ENCODE results near the gene TPPP2. TPM values are rescaled to one million over a fixed set of nuclear protein-coding genes. Genes with fewer than 3 reads are reported as not detected.
A peak's percentile ranks its signal among the peaks of the same experiment; 100 is the strongest.

The TPPP2 gene
- total RNA-seq, 2 experiments from 2014 or later = not detected

GRCh38 chr14:21068521-21069387, 38.7 kb downstream of the TPPP2 start:
- peak; percentile 47 for TF ChIP-seq CTCF (IDR thresholded peaks at IDR 0.05)
- ATAC-seq (ENCODE audit: poor library complexity) = peak; percentile 58
- CTCF ChIA-PET = interaction anchor here (0.7 to 3.5 kb wide), 15 partner anchors 15 to 67 kb away, joined by 3 to 66 read pairs (median 4); partner anchors contain the start of gene TMEM253

DNA sequence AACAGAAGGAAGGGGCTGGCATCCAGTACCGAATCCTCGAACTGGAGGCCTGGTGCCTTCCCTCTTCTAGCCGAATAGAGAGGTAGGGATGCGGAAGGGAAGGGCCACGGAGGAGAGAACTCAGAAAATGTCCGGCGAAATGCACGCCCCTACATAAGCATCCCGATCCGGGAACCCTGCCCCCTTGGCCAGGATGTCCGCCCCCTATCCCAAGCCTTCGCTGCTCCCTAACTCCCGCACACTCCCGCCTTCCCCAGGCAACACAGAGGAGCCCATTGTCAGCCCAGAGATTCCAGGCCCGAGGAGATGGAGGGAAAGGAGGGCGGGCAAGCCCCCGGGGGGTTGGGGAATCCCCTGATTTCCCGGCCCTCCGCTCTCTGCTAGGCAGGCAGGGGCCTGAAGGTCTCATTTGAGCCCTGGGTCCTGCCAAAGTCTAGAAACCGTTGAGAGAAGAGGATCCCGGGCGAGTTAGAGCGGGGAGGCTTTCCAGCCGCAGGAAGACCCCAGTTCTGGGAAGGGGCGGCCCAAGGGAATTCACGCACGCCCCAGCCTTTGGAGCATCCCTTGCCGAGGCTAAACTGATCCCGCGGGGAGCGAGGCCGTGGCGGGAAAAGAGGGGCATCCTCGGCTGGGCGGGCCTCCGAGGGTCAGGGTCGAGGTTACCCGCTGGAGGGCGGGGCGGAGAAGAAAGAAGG, 39.5 kb downstream of the TPPP2 start:
- H3K36me3 Mint-ChIP-seq (ENCODE audit: low read depth) = no peaks in the 10 kb centered on the region
- peak in 3 of 14 experiments; percentile 24 to 69 (median 68) for DNase-seq
- peak overlapping the region; percentile 51 for H3K4me3 ChIP-seq (ENCODE audit: low read length)
- no peak overlapping the region for H3K27ac Mint-ChIP-seq
- peaks cover 37% of the 10 kb centered on the region for H3K4me1 ChIP-seq (ENCODE audit: insufficient read depth, low read length)
- no peak overlapping the region for H3K27ac ChIP-seq (ENCODE audit: low read depth in 1 of 2, low read length in 2 of 2)
- peaks cover 44 to 62% of the 10 kb centered on the region in 2 experiments for H3K27me3 ChIP-seq (ENCODE audit: control insufficient read depth in 1 of 2, insufficient read depth in 2 of 2, low read length in 2 of 2)
- ChIA-PET POLR2A (interaction anchor here (1.5 to 3.6 kb wide), 7 partner anchors 18 to 55 kb away, joined by 5 to 37 read pairs (median 8); no protein-coding TSS in a partner anchor), CTCF (interaction anchor here (1.5 to 3.5 kb wide), 4 partner anchors 19 to 54 kb away, joined by 5 to 63 read pairs (median 36); no protein-coding TSS in a partner anchor)
- intact Hi-C loops (cut with DNase I, micrococcal nuclease) = no loop called here
- H3K36me3 ChIP-seq (ENCODE audit: insufficient read depth, low read length) = no peaks in the 10 kb centered on the region
- peaks cover 37% of the 10 kb centered on the region for H3K4me1 Mint-ChIP-seq (ENCODE audit: low read depth)
- peak overlapping the region; percentile 80 for H3K4me3 Mint-ChIP-seq
- H3K9me3 Mint-ChIP-seq = no peaks in the 10 kb centered on the region
- no peak for TF ChIP-seq CTCF (IDR thresholded peaks at IDR 0.05)
- no peak for ATAC-seq (ENCODE audit: poor library complexity)
- peaks cover 85% of the 10 kb centered on the region for H3K27me3 Mint-ChIP-seq
- peaks cover 0 to 13% of the 10 kb centered on the region in 2 experiments for H3K9me3 ChIP-seq (ENCODE audit: control insufficient read depth in 1 of 2, insufficient read depth in 1 of 2, low read length in 2 of 2)

More at GRCh38 chr14:21068521-21069387, 38.7 kb downstream of the TPPP2 start:
- no peaks in the 10 kb centered on the region for H3K9me3 Mint-ChIP-seq
- peaks cover 37% of the 10 kb centered on the region for H3K4me1 ChIP-seq (ENCODE audit: insufficient read depth, low read length)
- H3K4me3 Mint-ChIP-seq = peak overlapping the region; percentile 80
- peak overlapping the region; percentile 51 for H3K4me3 ChIP-seq (ENCODE audit: low read length)
- POLR2A ChIA-PET = interaction anchor here (1.5 to 3.6 kb wide), 4 partner anchors 19 to 54 kb away, joined by 5 to 37 read pairs (median 6); no protein-coding TSS in a partner anchor
- H3K27me3 Mint-ChIP-seq = peaks cover 89% of the 10 kb centered on the region
- H3K27ac ChIP-seq (ENCODE audit: low read depth in 1 of 2, low read length in 2 of 2) = no peak overlapping the region
- H3K27me3 ChIP-seq (ENCODE audit: control insufficient read depth in 1 of 2, insufficient read depth in 2 of 2, low read length in 2 of 2) = peaks cover 44 to 65% of the 10 kb centered on the region in 2 experiments
- H3K36me3 Mint-ChIP-seq (ENCODE audit: low read depth) = no peaks in the 10 kb centered on the region
- H3K9me3 ChIP-seq (ENCODE audit: control insufficient read depth in 1 of 2, insufficient read depth in 1 of 2, low read length in 2 of 2) = peaks cover 0 to 13% of the 10 kb centered on the region in 2 experiments
- H3K36me3 ChIP-seq (ENCODE audit: insufficient read depth, low read length) = no peaks in the 10 kb centered on the region
- intact Hi-C loops (cut with DNase I, micrococcal nuclease) = loop anchor here (1.0 kb wide), 2 partner anchors 24 to 36 kb away; no protein-coding TSS in a partner anchor
- no peak overlapping the region for H3K27ac Mint-ChIP-seq
- peak in 10 of 14 experiments; percentile 25 to 85 (median 48) for DNase-seq
- H3K4me1 Mint-ChIP-seq (ENCODE audit: low read depth) = peaks cover 37% of the 10 kb centered on the region

DNA sequence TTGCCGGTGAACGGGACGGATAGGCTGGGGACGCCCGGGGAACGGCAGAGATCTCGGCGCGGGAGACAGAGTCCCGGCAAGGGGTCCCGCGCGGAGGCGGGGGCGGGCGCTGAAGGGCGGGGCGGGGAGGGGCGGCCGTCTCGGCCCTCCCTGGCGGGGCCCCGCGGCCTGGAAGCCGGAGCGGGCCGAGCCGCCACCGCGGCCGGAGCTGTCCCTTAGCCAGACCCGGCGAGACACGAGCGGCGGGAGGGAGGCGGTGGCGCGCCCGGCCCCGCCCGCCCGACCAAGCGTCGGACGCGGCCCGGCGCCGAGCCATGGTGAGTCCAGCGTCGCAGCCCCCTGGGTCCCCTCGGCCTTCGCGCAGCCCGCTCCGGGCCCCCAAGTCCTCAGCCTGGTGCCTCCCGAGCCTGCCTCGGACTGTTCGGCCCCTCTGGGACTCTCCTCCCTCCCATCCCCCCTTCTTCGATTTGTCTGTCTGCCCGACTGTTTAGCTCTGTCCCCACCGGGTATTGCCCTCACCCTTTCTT, 40.1 kb downstream of the TPPP2 start, which contains the start of gene ARHGEF40:
Gene ARHGEF40 (plus strand): TSS at position 222 of the 527 bp plus-strand sequence. CDS start 93 bp downstream, at position 315.
- intact Hi-C loops (cut with DNase I, micrococcal nuclease) = no loop called here
- H3K9me3 Mint-ChIP-seq = no peaks in the 10 kb centered on the region
- H3K27me3 ChIP-seq (ENCODE audit: control insufficient read depth in 1 of 2, insufficient read depth in 2 of 2, low read length in 2 of 2) = peaks cover 44 to 59% of the 10 kb centered on the region in 2 experiments
- TF ChIP-seq CTCF (IDR thresholded peaks at IDR 0.05) = no peak
- no peaks in the 10 kb centered on the region for H3K36me3 ChIP-seq (ENCODE audit: insufficient read depth, low read length)
- ATAC-seq (ENCODE audit: poor library complexity) = no peak
- H3K9me3 ChIP-seq (ENCODE audit: control insufficient read depth in 1 of 2, insufficient read depth in 1 of 2, low read length in 2 of 2) = peaks cover 0 to 13% of the 10 kb centered on the region in 2 experiments
- POLR2A ChIA-PET = interaction anchor here (0.7 to 2.1 kb wide), 4 partner anchors 18 to 73 kb away, joined by 3 to 15 read pairs (median 10); no protein-coding TSS in a partner anchor
- H3K4me3 ChIP-seq (ENCODE audit: low read length) = peak within 1 kb of the TSS; percentile 51
- peaks cover 37% of the 10 kb centered on the region for H3K4me1 Mint-ChIP-seq (ENCODE audit: low read depth)
- H3K4me3 Mint-ChIP-seq = peak within 1 kb of the TSS; percentile 86
- CTCF ChIA-PET = interaction anchor here (0.9 to 2.7 kb wide), 4 partner anchors 18 to 36 kb away, joined by 3 to 26 read pairs (median 14); no protein-coding TSS in a partner anchor
- H3K27ac Mint-ChIP-seq = no peak within 1 kb of the TSS
- peaks cover 78% of the 10 kb centered on the region for H3K27me3 Mint-ChIP-seq
- H3K36me3 Mint-ChIP-seq (ENCODE audit: low read depth) = no peaks in the 10 kb centered on the region
- DNase-seq = peak in 4 of 14 experiments; percentile 25 to 62 (median 48)
- H3K4me1 ChIP-seq (ENCODE audit: insufficient read depth, low read length) = peaks cover 37% of the 10 kb centered on the region
- H3K27ac ChIP-seq (ENCODE audit: low read depth in 1 of 2, low read length in 2 of 2) = no peak within 1 kb of the TSS

Measured in CD4-positive, alpha-beta T cell (primary cell).